Right lobe of liver (tissue), 4 donors: ENCODE results near the gene SCFD2.

Experiments used
- POLR2A ChIP-seq: fragments of 450-650 bp; IDR thresholded peaks from one replicate; pipeline ENCODE4 v1.6.1; 2017; ENCODE audit warnings: antibody characterized with exemption, mild to moderate bottlenecking
- TF ChIP-seq, protein P1 (sequence below), 4 donors: fragments of 200-600 bp in 3 of 4; fragments of 450-650 bp in 1 of 4; IDR thresholded peaks; one replicate each; pipeline versions ENCODE4 v1.5.1 to v1.8.0; 2016 to 2022; ENCODE audit warnings: antibody characterized with exemption in 4 of 4, mild to moderate bottlenecking in 2 of 4
- donor health status: DM: no; HTN: no; CAD: no.
- donor health status: DM: no; HTN: no; CAD: no.
- donor health status: DM: no; HTN: yes; CAD: no.

- TF ChIP-seq, protein P1, sequence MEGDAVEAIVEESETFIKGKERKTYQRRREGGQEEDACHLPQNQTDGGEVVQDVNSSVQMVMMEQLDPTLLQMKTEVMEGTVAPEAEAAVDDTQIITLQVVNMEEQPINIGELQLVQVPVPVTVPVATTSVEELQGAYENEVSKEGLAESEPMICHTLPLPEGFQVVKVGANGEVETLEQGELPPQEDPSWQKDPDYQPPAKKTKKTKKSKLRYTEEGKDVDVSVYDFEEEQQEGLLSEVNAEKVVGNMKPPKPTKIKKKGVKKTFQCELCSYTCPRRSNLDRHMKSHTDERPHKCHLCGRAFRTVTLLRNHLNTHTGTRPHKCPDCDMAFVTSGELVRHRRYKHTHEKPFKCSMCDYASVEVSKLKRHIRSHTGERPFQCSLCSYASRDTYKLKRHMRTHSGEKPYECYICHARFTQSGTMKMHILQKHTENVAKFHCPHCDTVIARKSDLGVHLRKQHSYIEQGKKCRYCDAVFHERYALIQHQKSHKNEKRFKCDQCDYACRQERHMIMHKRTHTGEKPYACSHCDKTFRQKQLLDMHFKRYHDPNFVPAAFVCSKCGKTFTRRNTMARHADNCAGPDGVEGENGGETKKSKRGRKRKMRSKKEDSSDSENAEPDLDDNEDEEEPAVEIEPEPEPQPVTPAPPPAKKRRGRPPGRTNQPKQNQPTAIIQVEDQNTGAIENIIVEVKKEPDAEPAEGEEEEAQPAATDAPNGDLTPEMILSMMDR (IDR thresholded peaks at IDR 0.05): no peak
- TF ChIP-seq POLR2A: no peak
Observed at GRCh38 chr4:53126099-53126498, 239.8 kb downstream of the SCFD2 start.
